ENCODE results near the gene KAZALD1.
A peak's percentile ranks its signal among the peaks of the same experiment; 100 is the strongest.

DNA sequence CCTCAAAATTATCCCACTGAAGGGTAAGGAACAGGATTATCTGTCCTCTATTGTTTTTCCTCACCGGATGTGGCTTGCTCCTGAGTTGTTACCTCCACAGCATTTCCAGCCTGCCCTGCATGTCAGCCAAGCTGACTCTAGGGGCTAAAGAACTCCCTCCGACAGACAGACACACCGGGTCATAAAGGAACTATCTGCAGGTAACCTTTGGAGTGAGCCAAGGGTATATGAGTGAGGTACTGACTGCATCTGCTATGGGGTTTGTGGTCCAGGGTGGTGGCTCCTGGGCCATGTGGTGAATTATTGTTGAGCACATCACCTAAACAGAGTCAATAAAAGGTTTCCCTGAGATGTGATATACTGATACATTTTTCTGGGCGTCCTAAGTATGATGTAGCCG is 6.9 kb upstream of the KAZALD1 start:
- TF ChIP-seq POLR2A (IDR thresholded peaks at IDR 0.05; ENCODE audit: low read length) (peak; percentile 31), GATA1 (IDR thresholded peaks at IDR 0.05; ENCODE audit: low read depth, low read length) (no peak)

Measured in erythroblast (primary cell).